HG03457 (cell line): ENCODE results near the gene CD163L1.
"Not testable (repeated sequence)": the region's sequence is repeated elsewhere in the genome, so short reads cannot be mapped to it uniquely, and the experiment has no call there.

ENCODE experiments used
- ATAC-seq: cut with Tn5 transposase; IDR thresholded peaks from one replicate; pipeline ENCODE4 v1.9.1; 2021; ENCODE audit warnings: moderate number of reproducible peaks; ENCODE audit not compliant: unreplicated experiment

CD163L1 gene

DNA sequence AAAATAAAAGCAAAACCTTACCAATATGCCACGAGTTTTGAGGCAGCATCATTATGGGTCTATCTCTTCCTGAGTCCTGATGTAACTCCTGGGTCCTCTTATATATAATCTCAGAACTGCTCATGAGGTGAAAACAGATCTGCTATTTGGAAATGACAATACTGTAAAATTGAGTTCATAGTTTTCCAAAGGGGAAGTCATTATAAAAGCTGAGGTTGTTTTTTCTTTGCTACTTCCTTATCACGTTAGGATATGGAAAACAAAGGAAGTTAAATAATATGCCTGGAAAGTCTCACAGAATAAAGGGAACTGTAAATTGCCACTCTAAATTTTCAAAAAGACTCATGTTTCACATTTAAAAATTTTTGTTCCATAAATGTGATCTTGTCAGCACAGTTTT, at the start of gene CD163L1:
Gene CD163L1 (minus strand): TSS at position 78 of the 400 bp plus-strand sequence. CDS start 26 bp downstream, at position 52.
- no peak for ATAC-seq

- no peak for ATAC-seq
Observed at GRCh38 chr12:7493006-7493405, 49.1 kb upstream of the CD163L1 start.

GRCh38 chr12:7486512-7486911, 42.6 kb upstream of the CD163L1 start:
- ATAC-seq = no peak

DNA sequence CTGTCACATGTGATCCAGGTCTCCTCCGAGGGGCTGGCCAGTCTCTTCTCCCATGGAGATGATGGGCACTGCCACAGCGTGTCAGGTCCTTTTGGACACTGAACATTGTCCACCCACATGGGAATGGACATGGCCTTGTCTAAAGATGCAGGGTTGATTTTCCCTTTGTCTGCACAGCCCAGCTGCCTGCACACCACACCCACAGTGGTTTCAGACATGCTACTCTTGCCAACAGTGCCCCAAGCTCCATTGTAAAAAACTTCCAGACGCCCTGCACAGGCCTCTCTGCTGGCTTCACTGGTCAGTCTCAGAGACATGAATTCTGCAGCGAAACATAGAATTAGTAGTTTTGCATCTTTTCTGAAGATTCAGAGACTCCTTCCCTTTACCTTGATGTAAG, 41.1 kb upstream of the CD163L1 start:
- no peak for ATAC-seq

DNA sequence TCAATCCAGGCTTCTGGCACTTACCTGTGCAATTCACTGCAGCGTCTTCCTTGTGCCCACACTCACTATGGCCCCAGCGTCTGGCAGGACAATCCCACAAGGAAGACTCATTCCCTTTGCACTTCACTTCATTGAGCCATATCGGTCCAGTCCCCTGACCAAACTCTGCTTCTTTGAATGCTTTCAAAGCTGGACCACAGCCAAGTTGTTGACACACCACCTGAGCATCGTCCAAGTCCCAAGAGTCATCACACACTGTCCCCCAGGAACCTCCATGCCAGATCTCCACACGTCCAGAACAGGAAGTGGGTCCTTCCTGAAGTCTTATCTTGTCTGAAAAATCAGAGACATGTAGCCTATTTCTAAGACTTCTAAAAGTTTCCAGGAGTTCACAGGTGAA, 39.4 kb upstream of the CD163L1 start:
- no peak for ATAC-seq

- ATAC-seq = no peak
Observed at GRCh38 chr12:7479771-7480170, 35.8 kb upstream of the CD163L1 start.

- no peak for ATAC-seq
Observed at GRCh38 chr12:7472060-7472459, 28.1 kb upstream of the CD163L1 start.

DNA sequence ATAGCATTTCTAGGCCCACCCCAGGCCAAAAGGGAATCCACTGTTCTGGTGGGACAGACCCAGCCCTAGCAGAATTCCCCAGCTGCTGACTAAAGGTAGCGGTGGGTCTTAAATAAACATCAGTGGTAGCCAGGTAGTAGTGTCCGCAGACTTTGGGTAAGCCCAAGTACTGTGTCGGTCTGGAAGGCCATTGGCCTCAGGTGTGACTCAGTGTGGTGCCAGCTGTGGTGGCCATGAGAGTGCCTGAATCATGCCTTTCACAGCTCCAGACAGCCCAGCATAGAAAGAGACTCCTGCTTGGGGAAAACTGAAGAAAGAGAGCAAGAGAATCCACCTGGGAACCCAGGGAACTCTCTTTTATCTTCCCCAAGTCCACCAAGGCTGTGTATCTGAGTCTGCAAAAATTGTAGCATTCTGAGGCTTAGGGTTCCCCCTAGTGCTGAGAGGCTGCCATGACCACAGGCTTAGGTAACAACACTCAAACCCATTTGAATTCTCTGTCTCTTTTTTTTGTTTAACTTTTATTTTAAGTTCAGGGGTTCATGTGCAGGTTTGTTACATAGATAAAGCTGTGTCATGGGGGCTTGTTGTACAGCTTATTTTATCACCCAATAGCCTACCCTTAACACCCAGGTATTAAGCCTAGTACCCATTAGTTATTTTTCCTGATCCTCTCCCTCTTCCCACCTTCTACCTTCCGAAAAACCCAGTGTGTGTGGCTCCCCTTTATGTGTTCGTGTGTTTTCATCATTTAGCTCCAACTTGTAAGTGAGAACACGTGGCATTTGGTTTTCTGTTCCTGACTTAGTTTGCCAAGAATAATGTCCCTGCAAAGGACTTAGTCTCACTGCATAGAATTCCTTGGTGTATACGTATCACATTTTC, 16.7 kb upstream of the CD163L1 start:
- ATAC-seq = peak; percentile 54

GRCh38 chr12:7459973-7460372, 16.0 kb upstream of the CD163L1 start:
- no peak for ATAC-seq

DNA sequence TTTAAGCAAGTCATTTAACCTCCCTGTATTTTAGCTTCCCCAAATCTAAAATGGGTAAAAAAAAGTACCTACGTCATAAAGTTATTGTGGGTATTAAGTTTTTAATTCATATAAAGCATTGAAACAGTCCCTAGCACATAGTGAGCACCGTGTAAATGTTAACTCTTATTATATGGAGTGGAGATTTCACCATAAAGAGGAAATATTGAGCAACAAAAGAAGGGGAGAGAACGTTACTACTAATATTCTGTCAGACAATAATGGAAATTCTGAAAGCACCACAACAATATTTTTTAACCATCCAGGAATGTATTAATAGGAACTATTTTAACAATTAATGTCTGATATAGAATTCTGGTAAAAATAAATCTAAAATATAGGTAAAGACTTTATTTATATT, 7.8 kb upstream of the CD163L1 start:
- ATAC-seq = no peak

DNA sequence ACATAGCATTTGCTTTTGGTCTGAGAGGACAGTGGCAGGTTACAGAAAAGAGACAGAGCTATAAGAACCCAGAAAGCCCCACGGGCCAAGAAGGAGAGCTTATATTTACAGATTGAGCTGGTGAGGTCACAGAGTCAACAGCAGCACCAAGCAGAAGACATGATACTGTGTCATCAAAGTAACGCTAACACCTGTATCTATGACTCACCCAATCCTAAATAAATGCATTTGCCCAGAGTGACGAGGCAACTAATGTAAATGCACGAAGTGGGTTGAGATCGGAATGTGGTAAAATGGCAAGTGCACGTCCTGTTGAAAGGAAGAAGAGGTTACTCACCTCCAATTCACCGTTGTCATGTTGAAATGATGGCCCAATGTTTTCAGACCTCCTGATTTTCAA, 6.7 kb upstream of the CD163L1 start:
- ATAC-seq = no peak

DNA sequence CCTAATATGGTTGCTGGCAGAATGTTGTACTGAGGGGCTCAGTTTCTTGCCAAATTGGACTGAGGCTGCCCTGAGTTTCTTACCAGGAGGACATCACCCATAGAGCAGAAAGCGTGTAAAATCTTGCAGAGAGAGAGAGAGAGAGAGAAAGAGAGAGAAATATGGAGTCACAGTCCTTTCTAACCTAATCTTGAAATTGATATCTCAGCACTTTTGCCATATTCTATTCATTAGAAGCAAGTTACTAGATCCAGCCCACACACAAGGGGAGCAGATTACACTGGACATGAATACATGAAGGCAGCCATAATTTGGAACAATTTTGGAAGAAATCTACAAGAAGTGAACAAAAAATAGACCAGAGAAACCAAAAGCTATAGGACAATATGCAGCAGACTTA, 4.1 kb upstream of the CD163L1 start:
- no peak for ATAC-seq

DNA sequence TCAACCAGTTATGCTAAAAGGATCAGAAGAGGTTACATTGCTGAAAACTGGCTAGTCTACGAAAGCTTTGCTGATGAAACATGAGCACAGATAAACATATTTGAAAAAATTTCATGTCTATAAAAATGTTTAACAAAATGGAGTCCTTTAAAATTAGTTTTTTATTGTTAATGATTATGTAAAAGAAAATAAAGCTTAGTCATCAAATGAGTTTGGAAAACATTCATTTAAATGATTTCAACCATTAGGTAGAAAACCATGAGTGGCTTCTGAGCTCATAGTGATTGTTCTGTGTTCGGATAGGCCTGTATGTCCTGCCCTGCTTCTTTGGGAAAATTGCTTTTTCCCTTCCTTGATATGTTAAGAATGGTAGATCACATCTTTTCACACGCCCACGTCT, 584 bp upstream of the CD163L1 start:
- no peak for ATAC-seq

DNA sequence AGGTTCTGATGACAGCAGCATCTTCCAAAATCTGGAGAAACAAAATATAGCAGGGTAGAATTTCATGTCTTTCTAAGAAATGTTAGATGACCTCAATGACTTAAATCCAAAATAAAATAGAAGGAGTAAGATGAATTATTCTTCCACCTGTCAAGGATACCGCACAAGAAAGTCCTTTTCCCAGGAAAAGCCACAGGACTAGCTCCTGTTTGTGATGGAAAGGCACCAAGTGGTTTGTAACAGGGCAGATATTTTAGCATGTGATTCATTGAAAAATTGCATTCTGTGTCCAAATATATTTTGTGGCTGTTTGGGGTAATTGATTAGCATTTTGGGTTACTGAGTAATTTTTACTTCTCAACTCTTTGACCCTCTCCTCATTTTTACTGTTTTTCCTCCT, 2.7 kb downstream of the CD163L1 start:
- no peak for ATAC-seq

GRCh38 chr12:7439579-7440505, 4.1 kb downstream of the CD163L1 start:
- ATAC-seq = no peak

DNA sequence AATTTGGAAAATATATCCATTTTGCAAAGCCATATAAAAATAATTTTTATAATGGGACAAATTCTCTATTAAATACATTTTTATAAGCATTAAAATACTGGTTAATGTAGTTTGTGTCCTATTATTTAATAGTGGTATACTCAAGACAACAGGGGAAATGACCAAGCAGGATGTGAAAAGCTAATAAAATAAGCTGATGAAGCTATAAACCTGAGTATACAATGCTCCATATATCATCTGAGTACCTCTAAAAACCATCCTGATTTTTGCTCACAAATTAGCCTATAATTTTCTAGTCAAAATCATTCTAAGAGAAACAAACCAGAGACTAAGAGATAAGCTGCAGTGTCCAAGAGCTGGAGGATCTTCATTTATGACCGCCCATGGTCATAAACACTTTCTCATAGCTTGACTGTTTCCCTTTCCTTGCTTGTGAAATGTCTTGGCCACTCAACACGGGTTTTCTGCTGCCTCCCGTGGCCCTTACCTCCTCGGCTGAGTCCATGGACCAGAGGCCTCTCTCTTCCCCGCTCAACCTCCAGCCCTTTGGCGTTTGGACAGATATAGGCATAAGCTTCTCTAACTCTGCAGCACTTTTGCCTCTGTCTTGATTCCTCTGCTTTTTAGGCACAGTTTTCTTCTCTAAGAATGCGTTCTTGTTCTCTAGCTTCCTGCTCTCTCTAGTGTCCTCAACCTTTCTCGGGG, 5.5 kb downstream of the CD163L1 start:
- not testable (repeated sequence) for ATAC-seq

DNA sequence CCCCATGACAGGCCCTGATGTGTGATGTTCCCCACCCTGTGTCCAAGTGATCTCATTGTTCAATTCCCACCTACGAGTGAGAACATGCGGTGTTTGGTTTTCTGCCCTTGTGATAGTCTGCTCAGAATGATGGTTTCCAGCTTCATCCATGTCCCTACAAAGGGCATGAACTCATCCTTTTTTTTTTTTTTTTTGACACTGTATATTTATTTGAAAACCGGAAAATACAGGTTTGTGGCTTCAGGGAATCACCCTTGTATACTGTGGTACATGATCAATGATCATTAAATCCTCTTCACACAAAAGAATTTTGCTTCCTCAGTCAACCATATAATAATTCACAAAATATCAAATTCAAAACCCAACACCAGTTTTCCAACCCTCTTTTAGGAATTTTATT, 6.5 kb downstream of the CD163L1 start:
- not testable (repeated sequence) for ATAC-seq

GRCh38 chr12:7434670-7435069, 9.3 kb downstream of the CD163L1 start:
- no peak for ATAC-seq

- no peak for ATAC-seq
Observed at GRCh38 chr12:7433276-7433822, 10.6 kb downstream of the CD163L1 start.

DNA sequence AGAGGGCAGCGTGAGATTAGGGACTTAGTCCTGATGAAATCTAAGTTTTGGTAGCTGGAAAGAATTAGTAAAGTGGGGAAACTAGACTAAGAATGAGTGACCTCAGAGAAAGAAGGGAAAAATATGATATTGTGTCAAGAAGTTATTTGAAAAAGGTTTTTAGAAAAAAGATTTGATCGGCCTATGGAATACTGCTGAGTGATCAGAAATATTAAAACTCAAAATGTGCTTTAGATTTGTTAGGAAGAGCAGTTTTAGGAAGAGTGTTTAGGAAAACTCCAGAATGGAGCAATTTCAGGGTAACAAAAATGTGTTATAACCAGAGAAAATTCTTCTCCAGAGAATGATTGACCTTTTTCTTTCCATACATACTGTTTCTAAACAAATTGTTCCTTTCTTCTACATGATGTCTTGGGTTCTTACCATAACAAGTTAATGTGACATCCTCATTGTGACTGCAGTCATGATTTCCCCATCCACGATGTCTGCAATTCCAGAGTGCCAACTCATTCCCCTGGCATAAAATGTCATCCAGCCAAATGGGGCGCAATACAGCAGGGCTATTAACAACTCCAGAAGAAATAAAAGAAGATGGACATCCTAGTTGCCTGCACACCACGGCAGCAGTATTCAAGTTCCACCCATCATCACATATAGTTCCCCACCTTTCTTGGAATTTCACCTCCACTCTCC, 11.8 kb downstream of the CD163L1 start:
- ATAC-seq = no peak
